Stimulated activated CD8-positive, alpha-beta memory T cell treated with anti-CD3 and anti-CD28 coated beads, Interleukin-2, amount 100 ng/mL, for 48 hours (primary cell): ENCODE data around the gene FAM227B.

Experiments used
- DNase-seq, 2 donors: peaks; one replicate each; pipeline ENCODE4 v3.0.0-alpha.2; 2020; ENCODE audit warnings: low read depth in 2 of 2

FAM227B gene

GRCh38 chr15:49293941-49294340 lies 326.7 kb downstream of the FAM227B start:
- no peak for DNase-seq

GRCh38 chr15:49290191-49290590 lies 330.4 kb downstream of the FAM227B start:
- no peak for DNase-seq

GRCh38 chr15:49288391-49288790 lies 332.2 kb downstream of the FAM227B start:
- no peak for DNase-seq

- DNase-seq: no peak
These were observed 333.1 kb downstream of the FAM227B start for GRCh38 chr15:49287481-49287880.

GRCh38 chr15:49286649-49287404 lies 333.8 kb downstream of the FAM227B start:
- DNase-seq: no peak

- DNase-seq: no peak
These were observed 338.3 kb downstream of the FAM227B start for GRCh38 chr15:49282366-49282765.

- DNase-seq: no peak
These were observed 340.8 kb downstream of the FAM227B start for GRCh38 chr15:49279521-49280456.

GRCh38 chr15:49278751-49279150 lies 341.9 kb downstream of the FAM227B start:
- no peak for DNase-seq
